Kasumi-1 (cell line): ENCODE measurements around the gene GVQW3.

Source experiments
- DNase-seq, 2 experiments: peaks; one replicate each; lab custom pipeline; 2025; lab: John Stamatoyannopoulos, UW

GVQW3 gene

GRCh38 chr11:76380977-76381719, at the start of gene GVQW3, which contains the start of gene THAP12:
Gene GVQW3 (plus strand): TSS chr11:76381323. CDS start chr11:76381829, 506 bp downstream.
Gene THAP12 (minus strand): TSS chr11:76381132. CDS start chr11:76380836, 296 bp downstream.
- DNase-seq: peak; percentile 93 to 94

- DNase-seq: no peak
These were observed 46.2 kb upstream of the GVQW3 start for GRCh38 chr11:76334826-76335389.

DNA sequence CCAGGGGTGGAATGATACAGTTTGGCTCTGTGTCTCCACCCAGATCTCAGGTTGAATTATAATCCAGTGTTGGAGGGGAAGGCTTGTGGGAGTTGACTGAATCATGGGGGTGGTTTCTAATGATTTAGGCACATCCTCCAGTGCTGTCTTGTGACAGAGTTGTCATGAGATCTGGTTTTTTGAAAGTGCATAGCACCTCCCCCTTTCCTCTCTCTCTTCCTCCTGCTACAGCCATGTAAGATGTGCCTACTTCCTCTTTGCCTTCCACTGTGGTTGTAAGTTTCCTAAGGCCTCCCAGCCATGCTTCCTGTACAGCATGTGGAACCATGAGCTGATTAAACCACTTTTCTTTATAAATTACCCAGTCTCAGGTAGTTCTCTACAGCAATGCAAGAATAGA, 45.3 kb upstream of the GVQW3 start:
- DNase-seq: peak; percentile 69 to 88

GRCh38 chr11:76336597-76336996, 44.5 kb upstream of the GVQW3 start:
- DNase-seq: no peak

GRCh38 chr11:76337469-76337868, 43.7 kb upstream of the GVQW3 start:
- no peak for DNase-seq

DNA sequence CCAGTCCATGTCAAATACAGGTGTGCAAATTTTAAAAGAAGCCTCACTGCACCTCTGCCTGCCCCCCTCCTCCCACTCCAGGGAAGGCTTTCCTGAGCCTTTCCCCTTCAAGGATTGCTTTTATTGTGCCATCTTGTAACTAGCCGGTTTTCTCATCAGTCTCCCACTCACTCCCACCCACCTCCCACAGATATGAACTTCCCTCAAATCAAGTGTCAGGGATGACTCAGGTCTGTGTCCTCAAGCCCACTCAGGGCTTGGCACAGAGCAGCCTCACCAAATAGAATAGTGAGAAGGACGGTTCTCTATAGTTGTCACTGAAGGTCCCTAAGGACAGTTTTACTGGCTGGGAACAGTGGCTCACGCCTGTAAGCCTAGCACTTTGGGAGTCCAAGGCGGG, 43.2 kb upstream of the GVQW3 start:
- no peak for DNase-seq

DNA sequence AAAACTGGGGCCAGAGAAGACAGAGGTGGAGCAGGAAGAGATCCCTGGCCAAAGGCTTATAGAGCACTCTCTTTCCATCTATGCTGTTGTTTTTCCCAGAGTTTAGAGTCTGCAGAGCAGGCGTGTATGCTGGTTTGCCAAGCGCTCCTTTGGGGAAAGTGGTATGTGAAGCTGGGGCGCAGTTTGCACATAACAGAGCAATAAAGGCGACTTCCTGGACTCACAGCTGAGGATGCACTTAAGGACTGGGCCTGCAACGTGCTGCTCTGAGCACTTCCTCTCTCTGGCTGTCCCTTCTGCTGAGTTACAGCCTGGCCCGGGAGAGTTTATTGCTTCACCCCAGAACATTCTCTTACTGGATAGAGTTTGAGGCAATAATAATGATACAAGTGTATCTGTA, 41.9 kb upstream of the GVQW3 start:
- peak; percentile 88 to 93 for DNase-seq

- no peak for DNase-seq
These were observed 33.7 kb upstream of the GVQW3 start for GRCh38 chr11:76347466-76347865.

GRCh38 chr11:76348348-76348747, 32.8 kb upstream of the GVQW3 start:
- no peak for DNase-seq

- no peak for DNase-seq
These were observed 26.0 kb upstream of the GVQW3 start for GRCh38 chr11:76355172-76355571.

DNA sequence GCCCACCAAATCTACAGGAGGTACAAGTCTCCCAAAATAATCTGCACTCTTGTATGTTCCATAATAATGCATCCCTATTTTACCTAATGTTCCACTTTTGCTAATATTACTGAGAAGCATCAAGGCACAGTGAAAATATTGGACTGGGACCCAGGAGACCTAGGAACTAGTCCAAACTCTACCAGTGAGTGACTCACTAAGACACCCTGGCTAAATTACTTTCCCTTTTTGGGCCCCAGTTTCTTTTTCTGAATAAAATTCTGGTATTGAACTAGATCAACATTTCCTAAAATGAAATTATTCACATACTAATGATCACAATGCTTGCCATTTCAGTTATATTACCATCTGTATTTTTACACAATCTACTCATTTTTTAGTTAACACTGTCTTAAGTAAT, 19.7 kb upstream of the GVQW3 start:
- no peak for DNase-seq

DNA sequence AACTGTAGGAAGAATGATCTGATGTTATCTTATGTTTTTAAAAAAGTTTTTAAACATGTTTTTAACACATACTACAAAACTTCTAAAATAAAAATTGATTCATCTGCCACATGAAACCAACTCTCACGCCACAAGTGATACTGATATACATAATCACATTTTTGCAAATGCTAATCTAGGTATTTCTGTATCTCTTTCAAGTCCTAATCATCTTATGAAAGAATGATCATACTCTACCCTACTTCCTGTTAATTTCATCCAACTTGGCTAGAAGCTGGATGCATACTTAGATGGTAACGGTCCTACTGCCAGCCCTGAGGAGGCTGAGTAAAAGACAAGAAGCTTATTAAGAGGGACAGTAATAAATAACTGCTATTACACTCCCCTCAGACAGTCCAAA, 19.3 kb upstream of the GVQW3 start:
- no peak for DNase-seq

- DNase-seq: no peak
These were observed 18.4 kb upstream of the GVQW3 start for GRCh38 chr11:76362716-76363115.

GRCh38 chr11:76365038-76365679, 16.0 kb upstream of the GVQW3 start:
- DNase-seq: no peak

DNA sequence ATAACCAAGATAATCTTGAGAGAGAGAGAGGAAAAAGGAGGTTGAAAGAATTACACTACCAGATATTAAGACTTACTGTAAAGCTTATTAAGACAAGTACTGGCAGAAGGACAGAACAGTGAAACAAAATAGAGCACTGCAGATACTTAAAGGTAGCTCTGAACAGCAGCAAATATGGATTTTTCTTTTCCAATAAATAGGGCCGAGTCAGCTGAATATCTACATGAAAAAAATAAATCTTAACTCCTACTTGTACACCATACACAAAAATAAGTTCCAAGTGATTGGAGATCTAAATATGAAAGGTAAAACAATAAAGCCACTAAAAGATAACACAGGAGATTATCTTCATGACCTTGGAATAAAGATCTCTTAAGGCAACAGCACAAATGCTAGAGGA, 12.6 kb upstream of the GVQW3 start:
- no peak for DNase-seq

- DNase-seq: no peak
These were observed 11.7 kb upstream of the GVQW3 start for GRCh38 chr11:76369406-76369805.

DNA sequence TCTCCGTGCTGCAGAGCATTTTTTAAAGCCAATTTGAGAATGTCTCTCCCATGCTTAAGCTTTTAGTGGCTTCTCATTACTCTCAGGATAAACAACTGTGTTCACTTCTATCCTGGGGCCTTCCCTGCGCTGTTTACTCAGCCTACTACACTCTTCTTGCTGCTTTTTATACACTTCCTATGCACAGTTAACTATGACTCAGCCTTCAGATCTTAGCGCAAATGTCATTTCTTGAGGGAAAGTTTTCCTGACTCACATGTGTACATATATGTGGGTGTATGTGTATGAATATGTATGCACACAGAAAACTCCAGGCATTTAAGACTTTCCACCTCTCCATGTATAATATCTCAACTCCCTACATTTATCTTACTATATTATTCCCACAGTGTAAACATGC, 10.0 kb upstream of the GVQW3 start:
- peak; percentile 24 to 29 for DNase-seq

DNA sequence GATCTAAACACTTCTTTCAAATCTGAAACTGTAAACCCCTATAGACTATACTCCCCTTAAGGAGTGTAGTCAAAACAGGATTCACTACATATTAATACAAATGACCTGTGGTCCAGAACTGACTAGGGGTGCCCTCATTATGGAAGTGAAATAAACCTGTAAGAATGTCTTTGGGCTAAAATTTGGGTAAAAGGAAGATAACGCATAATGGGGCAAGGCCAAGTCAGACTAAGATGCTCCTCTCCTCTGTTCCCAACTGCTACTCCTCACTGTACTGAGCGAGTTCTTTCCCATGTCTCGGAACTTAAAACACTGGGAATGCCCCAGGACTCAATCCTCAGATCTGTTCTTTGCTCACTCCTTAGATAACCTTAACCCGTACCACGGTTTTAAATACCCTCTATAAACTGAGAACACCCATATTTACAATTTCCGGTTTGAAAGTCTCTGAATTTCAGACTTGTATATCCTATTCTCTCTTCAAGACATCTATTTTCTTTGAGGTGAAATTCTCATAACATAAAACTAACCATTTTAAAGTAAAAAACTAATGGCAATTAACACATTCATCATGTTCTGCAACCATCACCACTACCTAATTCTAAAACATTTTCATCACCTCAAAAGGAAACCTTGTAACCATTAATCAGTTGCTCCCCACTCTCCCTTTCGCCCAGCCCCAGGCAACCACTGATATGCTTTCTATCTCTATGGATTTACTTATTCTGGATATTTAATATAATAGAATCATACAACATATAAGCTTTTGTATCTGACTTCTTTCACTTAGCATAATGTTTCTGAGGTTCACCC, 4.2 kb upstream of the GVQW3 start:
- DNase-seq: no peak

DNA sequence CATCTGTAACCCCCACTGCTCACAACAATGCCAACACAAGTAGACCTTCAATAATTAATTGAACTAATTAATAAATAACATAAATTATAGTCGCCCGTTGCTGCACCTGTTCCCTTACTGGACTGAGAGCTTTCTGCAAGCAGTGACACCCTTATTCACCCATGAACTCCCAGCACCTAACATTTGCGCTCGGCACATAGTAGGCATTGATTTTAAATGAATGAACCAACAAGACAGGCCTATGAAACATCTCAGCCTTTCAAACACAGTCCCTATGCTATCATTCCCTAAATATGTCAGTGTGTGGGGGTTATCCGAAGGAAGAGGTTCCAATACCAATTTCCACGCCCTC, 1.3 kb upstream of the GVQW3 start:
- peak in 1 of 2 experiments; percentile 44 for DNase-seq

DNA sequence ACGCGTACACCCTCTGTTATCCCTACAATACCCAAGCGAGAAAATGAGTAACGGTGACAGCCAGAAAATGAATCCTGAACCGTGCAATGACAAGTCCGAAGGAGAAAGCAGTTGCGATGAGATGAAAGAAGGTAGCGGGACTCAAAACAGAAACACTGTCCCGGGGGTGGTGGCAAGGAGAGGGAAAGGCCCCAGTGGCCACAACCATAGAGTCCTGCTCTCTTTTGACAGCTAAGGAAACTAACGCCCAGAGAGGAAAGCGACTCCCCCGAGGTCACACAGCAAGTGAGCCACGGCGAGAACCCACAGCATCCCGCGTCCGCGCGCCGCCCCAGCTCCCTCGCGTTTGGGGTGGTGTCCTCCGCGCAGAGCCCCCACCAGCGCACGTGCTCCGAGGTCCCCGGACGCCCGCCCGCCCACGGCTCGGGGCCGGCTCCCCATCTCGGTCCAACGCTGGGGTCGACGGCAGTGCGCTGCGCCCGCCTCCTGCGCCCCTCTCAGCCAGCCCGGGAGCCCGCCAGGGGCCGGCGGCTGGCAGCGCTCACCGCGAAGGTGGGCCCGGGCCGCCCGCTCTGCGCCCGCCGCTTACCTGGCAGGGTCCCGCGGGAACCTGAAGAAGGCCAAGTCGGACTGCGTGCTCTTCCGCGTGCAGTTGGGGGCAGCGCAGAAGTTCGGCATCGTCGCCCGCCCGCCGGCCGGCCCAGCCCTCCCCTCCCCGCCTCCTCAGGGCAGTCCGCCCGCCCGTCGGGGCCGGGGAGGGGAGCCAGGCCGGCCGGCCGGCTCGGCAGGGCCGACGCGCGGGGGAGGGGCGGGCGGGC, 755 bp upstream of the GVQW3 start:
- peak; percentile 15 to 44 for DNase-seq

GRCh38 chr11:76382209-76382608, 1.1 kb downstream of the GVQW3 start:
- DNase-seq: no peak

DNA sequence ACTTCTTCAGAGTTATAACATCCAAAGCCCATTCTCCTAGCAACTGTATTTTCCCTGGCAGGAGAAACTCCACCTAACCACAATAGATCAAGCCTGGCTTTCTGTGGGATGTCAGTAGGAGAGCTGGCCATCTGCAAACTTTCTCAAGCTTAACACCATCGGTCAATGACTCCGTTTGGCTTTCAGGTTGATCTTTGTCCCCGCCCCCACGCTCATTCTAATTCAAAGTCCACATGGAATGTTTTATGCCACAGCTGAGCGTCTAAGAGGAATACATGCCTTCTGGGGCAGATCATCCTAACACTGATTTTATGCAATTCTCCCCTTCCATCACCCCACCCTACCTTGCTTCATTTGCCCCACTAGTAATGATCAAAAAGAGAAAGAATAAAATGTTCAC, 4.8 kb downstream of the GVQW3 start:
- no peak for DNase-seq
